GM19468 (cell line): ENCODE results near the gene ACSBG1.

Source experiments
- ATAC-seq: cut with Tn5 transposase; IDR thresholded peaks from one replicate; pipeline ENCODE4 v1.9.1; 2021; ENCODE audit warnings: mild to moderate bottlenecking, moderate library complexity, moderate number of reproducible peaks; ENCODE audit not compliant: unreplicated experiment; ENCODE audit errors: extremely low read depth

Gene ACSBG1

GRCh38 chr15:78224023-78224411 lies 10.3 kb downstream of the ACSBG1 start:
- ATAC-seq: no peak

DNA sequence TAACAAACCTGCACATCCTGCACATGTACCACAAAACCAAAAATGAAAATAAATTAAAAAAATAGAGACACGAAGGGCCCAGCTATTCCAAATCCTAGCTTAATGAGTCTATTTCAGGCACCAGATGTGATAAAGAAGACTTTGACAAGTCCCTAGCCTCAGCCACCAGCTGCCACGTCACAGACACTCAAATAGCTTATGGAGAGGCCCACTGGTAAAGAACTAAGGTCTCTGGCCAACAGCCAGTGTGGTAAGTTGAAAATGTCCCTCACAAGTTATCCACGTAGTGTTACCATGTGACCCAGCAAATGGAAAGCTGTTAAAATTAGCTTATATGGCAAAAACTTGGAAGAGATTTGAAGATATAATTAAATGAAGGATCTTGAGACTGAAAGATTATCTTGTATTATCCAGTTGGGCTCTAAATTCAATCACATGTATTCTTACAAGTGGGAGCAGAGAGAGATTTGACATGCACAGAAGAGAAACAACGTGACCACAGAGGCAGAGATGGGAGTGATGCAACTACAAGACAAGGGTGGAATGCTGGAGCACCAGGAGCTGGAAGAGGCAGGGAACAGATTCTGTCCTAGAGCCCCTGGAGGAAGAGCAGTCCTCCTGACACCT lies 10.9 kb downstream of the ACSBG1 start:
- no peak for ATAC-seq

DNA sequence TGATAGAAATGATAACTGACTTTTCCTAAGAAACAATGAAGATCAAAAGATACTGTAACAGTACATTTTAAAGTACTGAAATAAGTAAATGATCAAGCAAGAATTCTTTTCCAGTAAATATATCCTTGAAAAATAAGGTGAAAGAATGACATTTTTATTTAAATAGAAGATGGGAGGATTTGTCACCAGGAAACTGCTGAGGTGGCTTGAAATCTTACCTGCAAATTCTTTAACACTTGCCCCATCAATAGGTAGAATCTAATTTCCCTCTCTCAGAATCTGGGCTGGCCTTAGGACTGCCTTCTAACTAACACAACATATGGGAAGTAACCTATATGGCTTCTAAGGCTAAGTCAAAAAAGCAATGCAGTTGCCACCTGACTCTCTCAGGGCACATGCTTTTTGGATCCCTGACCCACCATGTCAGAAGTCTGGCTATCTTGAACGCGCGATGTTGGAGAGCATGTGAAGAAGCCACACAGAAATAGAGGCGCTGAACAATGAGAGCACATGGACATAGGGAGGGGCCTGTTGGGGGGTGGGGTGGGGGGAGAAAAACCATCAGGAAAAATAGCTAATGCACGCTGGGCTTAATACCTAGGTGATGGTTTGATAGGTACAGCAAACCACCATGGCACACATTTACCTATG lies 11.5 kb downstream of the ACSBG1 start:
- ATAC-seq: no peak

DNA sequence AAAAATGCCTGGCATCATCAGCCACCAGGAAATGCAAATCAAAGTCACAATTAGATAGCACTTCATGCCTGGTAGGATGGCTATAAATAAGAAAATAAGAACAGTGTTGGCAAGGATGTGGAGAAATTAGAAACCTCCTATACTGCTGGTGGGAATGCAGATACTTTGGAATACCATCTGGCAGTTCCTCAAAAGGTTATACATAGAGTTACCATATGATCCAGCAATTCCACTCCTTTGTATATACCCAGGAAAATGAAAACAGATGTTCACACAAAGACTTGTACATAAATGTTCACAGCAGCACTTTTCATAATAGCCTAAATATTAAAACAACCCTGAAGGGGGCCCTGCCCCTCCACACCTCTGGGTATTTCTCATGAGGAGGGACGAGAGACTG lies 13.7 kb downstream of the ACSBG1 start:
- ATAC-seq: no peak

GRCh38 chr15:78216276-78217104 lies 17.9 kb downstream of the ACSBG1 start:
- no peak for ATAC-seq

- no peak for ATAC-seq
These were observed 20.4 kb downstream of the ACSBG1 start for GRCh38 chr15:78213956-78214355.

DNA sequence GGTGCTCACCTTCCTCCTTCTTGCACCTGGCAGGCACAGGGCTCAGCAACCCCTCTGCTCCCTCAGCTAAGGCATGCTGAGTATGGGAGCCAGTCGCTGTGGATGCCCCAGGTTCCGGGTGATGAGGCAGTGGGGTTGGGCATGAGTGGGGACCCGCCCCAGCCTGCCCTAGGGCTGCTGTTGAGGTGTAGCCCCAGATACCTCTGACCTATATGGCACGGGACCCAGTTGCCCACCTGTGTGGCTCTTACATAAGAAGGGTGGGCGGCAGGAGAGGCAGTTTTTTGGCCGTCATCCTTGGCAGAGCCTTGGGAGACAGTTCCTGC lies 21.0 kb downstream of the ACSBG1 start:
- ATAC-seq: no peak

GRCh38 chr15:78212546-78213424 lies 21.6 kb downstream of the ACSBG1 start:
- no peak for ATAC-seq

DNA sequence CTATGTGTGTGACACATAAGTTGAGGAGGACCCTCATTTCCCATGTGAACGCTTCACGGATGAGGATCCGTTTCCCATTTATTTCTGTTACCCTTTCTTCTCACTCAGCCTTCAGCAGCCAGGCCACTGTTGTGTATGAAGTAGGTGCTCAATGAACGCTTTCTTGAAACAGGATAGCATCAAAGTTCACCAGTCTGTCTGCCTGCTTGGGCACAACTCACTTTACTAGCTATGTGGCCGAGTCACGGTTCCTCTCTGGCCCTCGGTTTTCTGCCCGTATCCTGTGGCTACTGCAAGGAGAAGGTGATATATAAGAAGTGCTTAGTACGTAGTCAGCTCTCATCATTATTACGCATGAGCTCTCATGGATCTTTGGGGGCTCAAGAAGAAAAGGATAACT lies 22.4 kb downstream of the ACSBG1 start:
- no peak for ATAC-seq

DNA sequence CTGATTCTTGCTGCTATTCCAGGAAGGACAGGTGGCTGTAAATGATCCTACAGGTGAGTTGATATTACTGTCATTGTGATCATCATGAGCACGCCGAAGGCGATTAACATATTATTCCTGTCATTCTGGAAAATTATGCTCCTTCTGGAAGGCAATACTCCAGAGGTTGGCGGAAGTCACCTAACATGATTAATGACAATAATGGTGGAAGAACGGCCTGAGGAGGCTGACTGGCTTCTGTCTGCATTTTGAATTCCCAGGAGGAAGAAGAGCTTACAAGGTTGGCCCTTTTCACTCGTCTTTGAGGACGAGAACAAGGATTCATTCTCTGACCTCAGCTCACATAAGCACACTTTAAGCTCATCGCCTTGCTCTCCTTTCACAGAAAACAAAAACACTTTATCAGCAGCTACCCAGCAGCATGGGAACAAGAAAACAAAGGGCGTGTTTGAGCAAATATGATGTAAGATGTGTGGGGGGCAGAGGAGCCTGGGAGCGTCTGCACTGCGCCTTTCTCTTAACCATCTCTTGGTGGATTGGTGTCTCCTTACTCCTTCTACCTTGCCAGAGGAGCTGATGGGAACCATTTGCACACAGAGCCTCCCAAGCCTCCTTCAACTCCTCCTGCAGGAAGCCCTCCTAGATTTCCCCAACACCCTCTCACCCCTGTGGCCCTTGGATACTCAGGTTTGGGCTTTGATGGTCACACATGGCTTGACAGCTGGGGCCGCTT lies 23.0 kb downstream of the ACSBG1 start:
- no peak for ATAC-seq

- ATAC-seq: no peak
These were observed 24.0 kb downstream of the ACSBG1 start for GRCh38 chr15:78210349-78210717.

DNA sequence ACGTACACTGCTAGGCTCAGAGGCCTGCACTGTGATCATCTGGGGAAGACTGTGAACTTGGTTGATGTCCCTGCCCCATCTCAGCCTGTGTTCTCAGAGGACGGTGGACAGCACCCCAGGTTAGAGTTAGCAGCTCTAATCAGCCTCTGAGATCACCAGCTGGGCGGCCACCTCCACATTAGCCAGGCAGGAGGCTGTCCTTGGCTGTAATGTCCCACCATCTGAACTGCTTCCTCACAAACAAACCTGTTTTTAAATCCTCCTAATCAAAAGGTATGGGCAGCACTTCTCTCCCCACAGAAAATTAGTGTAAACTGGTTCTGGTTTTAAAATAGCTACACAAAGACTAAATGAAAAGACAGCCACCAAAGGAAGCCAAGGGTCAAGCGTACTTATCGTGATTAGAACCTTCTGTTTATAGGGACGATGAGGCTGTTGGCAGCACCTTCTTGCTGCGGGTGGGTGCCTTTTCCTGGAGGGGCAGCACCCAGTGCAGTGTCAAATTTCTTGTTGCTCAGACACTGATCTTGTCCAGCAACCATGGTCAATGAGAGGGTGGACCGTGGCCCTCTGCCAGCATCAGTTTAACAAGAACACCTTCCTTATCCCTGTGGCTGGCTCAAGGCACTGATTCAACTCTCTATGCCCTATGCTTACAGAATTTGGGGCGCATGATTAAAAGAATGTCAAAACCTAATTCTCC lies 24.6 kb downstream of the ACSBG1 start:
- no peak for ATAC-seq

DNA sequence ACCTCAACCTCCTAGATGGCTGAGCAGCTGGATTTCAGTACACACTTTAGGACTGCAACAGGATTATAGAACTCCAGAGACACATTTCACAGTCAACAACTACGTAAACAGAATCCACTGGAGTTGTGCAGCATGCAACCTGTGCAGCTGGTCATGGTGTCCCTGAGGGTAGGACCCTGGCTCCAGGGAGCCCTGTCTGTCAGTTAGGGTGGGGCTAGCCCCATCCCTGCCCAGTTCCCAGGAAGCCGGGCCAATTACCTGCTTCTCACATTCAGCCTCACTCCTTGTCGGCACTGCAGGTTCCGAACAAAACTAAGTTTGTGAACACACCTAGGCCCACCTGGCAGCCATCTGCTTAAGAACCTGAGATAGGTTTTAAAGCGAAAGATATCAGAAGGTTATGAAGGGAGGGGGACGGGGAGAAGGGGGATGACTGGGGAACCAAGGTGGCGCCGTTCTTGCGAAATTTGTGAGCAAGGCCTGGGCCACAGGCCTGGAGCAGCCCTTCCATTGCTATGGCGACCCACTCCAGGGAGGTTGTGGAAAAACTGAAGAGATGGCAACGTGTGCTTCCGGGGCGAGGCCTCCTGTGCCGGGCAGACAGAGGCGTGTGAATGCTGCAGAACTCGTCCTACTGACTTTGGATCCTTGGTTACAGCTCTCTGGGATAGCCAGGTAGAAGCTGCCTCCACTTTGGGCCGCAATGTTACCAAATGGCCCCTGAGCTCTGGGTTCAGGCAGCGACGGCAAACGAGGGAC lies 25.3 kb downstream of the ACSBG1 start:
- no peak for ATAC-seq

- ATAC-seq: no peak
These were observed 26.0 kb downstream of the ACSBG1 start for GRCh38 chr15:78208341-78208844.

DNA sequence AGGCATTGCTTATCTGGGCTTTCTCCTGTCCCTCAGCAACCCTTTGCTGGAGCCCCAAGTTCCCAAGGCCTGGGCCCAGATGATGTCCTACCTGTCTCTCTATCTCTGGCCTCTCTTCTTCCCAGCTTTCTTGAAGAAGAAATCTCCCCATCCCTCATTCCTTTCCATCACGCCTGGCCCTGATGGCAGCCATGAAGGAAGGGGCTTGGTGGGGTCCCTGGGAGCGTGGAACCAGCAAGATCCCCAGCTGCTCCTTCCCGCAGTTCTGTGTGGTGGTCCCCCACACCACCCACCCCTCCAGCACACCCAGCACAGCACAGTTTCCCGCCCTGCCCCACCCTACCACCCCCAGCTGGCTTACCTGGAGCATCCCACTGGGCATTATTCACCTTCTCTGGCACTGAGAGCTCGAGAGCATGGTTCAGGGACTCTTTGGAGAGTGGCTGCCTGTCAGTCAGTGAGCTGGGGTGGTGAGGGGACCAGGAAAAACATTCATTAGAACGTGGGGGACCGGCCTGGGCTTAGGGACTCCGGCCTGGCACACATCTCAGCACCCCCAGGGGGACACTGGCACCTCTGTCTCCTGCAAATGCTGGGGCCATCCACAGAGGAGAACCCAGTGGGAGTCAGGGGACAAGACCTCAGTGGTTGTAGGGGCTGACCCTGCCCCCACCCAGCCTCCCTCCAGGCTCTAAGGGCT lies 26.6 kb downstream of the ACSBG1 start:
- ATAC-seq: no peak

- ATAC-seq: no peak
These were observed 27.3 kb downstream of the ACSBG1 start for GRCh38 chr15:78207110-78207458.

- no peak for ATAC-seq
These were observed 27.8 kb downstream of the ACSBG1 start for GRCh38 chr15:78206326-78207109.
